Lower leg skin (tissue), 3 donors: ENCODE measurements around the gene ITPRID1.

Experiments used
- CTCF ChIP-seq, 3 donors: fragments of 450-650 bp; IDR thresholded peaks; one replicate each; pipeline ENCODE4 v1.5.1; 2016; ENCODE audit warnings: antibody characterized with exemption in 3 of 3, mild to moderate bottlenecking in 3 of 3, moderate library complexity in 2 of 3
- POLR2A ChIP-seq, 2 donors: fragments of 450-650 bp; IDR thresholded peaks; one replicate each; pipeline ENCODE4 v1.6.1; 2016 to 2017; ENCODE audit warnings: antibody characterized with exemption in 2 of 2, mild to moderate bottlenecking in 1 of 2, moderate library complexity in 1 of 2

- no peak for TF ChIP-seq CTCF (IDR thresholded peaks at IDR 0.05)
- TF ChIP-seq POLR2A (IDR thresholded peaks at IDR 0.05), result no peak
These were observed 137.6 kb downstream of the ITPRID1 start for GRCh38 chr7:31651234-31652062.
